Neural cell (in vitro differentiated cells): ENCODE data around the gene FAM200C. TPM values are rescaled to one million over a fixed set of nuclear protein-coding genes. Genes with fewer than 3 reads are reported as not detected.

Experiments
- H2AFZ ChIP-seq: fragments of 200-600, 300-800 bp; sonication (generic), shearing (Covaris generic); 2 replicates; pipeline ENCODE4 v1.6.0; 2014; ENCODE audit warnings: low read depth, mild to moderate bottlenecking, antibody characterized with exemption, low read length, moderate library complexity
- H3F3A ChIP-seq: fragments of 200-600 bp; shearing (Covaris generic); 2 replicates; pipeline ENCODE4 v1.6.1; 2016; ENCODE audit warnings: mild to moderate bottlenecking, moderate library complexity, mixed read lengths, antibody characterized with exemption, low read length; ENCODE audit not compliant: insufficient read depth, poor library complexity, severe bottlenecking
- H3K27ac ChIP-seq: fragments of 200-600, 300-800 bp; sonication (generic), shearing (Covaris generic); 2 replicates; pipeline ENCODE4 v1.5.1; 2014; ENCODE audit warnings: mild to moderate bottlenecking, low read length, moderate library complexity
- H3K27me3 ChIP-seq: fragments of 300-800, 200-600 bp; sonication (generic), shearing (Covaris generic); 2 replicates; pipeline ENCODE4 v1.6.0; 2014; ENCODE audit warnings: mild to moderate bottlenecking, low read depth, low read length, moderate library complexity; ENCODE audit not compliant: insufficient read depth
- H3K36me3 ChIP-seq: fragments of 300-800, 200-600 bp; sonication (generic), shearing (Covaris generic); 2 replicates; pipeline ENCODE4 v1.5.1; 2014; ENCODE audit warnings: mild to moderate bottlenecking, antibody characterized with exemption, low read length, moderate library complexity; ENCODE audit not compliant: insufficient read depth
- H3K4me2 ChIP-seq: fragments of 300-800, 200-600 bp; sonication (generic), shearing (Covaris generic); 2 replicates; pipeline ENCODE4 v1.6.0; 2014; ENCODE audit warnings: mild to moderate bottlenecking, low read length
- H3K4me3 ChIP-seq: fragments of 300-800, 200-600 bp; sonication (generic), shearing (Covaris generic); 2 replicates; pipeline ENCODE4 v1.5.1; 2014; ENCODE audit warnings: mild to moderate bottlenecking, low read length, moderate library complexity
- H3K79me2 ChIP-seq: fragments of 200-600 bp; shearing (Covaris generic); replicated peaks from 2 replicates; pipeline ENCODE4 v1.6.0; 2014; ENCODE audit warnings: mild to moderate bottlenecking, low read length, moderate library complexity; ENCODE audit not compliant: insufficient read depth
- H3K9ac ChIP-seq: fragments of 300-800, 200-600 bp; sonication (generic), shearing (Covaris generic); 2 replicates; pipeline ENCODE4 v1.6.1; 2016; ENCODE audit warnings: mild to moderate bottlenecking, low read length, mixed read lengths
- H3K9me2 ChIP-seq: fragments of 200-600 bp; shearing (Covaris generic); 2 replicates; pipeline ENCODE4 v1.6.1; 2016; ENCODE audit warnings: mild to moderate bottlenecking, low read length, mixed read lengths; ENCODE audit not compliant: insufficient read depth
- H3K9me3 ChIP-seq: fragments of 200-600, 300-800 bp; sonication (generic), shearing (Covaris generic); 2 replicates; pipeline ENCODE4 v1.6.1; 2016; ENCODE audit warnings: mild to moderate bottlenecking, mixed run types, low read length, moderate library complexity, mixed read lengths
- H4K20me1 ChIP-seq: fragments of 200-600 bp; shearing (Covaris generic); 2 replicates; pipeline ENCODE4 v1.6.1; 2016; ENCODE audit warnings: mild to moderate bottlenecking, mixed run types; ENCODE audit not compliant: insufficient read depth
- EP300 ChIP-seq: fragments of 450-650 bp; conservative IDR thresholded peaks from 2 replicates; pipeline ENCODE4 v1.6.1; 2014; ENCODE audit warnings: antibody characterized with exemption, mild to moderate bottlenecking, moderate library complexity; ENCODE audit not compliant: poor library complexity, severe bottlenecking
- EZH2 ChIP-seq: fragments of 200-600, 300-800 bp; shearing (Covaris generic), sonication (generic); IDR thresholded peaks from 2 replicates; pipeline ENCODE4 v1.6.1; 2014; ENCODE audit warnings: antibody characterized with exemption, low read length, borderline replicate concordance, mild to moderate bottlenecking; ENCODE audit not compliant: insufficient read depth, poor library complexity, severe bottlenecking
- MXI1 ChIP-seq: fragments of 450-650 bp; conservative IDR thresholded peaks from 2 replicates; pipeline ENCODE4 v1.6.1; 2014; ENCODE audit warnings: antibody characterized with exemption, mild to moderate bottlenecking; ENCODE audit not compliant: poor library complexity, severe bottlenecking
- POLR2AphosphoS5 ChIP-seq: IDR thresholded peaks from 2 replicates; pipeline ENCODE4 v1.6.1; 2012
- RAD21 ChIP-seq: fragments of 450-650 bp; conservative IDR thresholded peaks from 2 replicates; pipeline ENCODE4 v1.6.1; 2014; ENCODE audit warnings: antibody characterized with exemption, mild to moderate bottlenecking, moderate library complexity
- REST ChIP-seq: IDR thresholded peaks from 2 replicates; pipeline ENCODE4 v1.6.1; 2012; ENCODE audit warnings: borderline replicate concordance
- SMC3 ChIP-seq: fragments of 450-650 bp; conservative IDR thresholded peaks from 2 replicates; pipeline ENCODE4 v1.6.1; 2014; ENCODE audit warnings: antibody characterized with exemption, mild to moderate bottlenecking, moderate library complexity; ENCODE audit not compliant: poor library complexity
- TAF1 ChIP-seq: IDR thresholded peaks from 2 replicates; pipeline ENCODE4 v1.6.1; 2012; ENCODE audit warnings: low read depth
- polyA plus RNA-seq: library from polyadenylated mRNA; depleted of rRNA; stranded (reverse); fragments of >200 nt; gene quantifications from 2 replicates; pipeline ENCODE4 v1.2.3, GENCODE V29; 2014
- TF ChIP-seq, protein P1 (sequence below): fragments of 450-650 bp; IDR thresholded peaks from 2 replicates; pipeline ENCODE4 v1.5.1; 2014; ENCODE audit warnings: antibody characterized with exemption, mild to moderate bottlenecking, moderate library complexity; ENCODE audit not compliant: poor library complexity, severe bottlenecking

FAM200C gene
- polyA plus RNA-seq, 1 donor from 2014 or later = 21.6 TPM

GRCh38 chr5:160360310-160360709 is 39.5 kb downstream of the FAM200C start:
- H3K27me3 ChIP-seq = no peaks in the 10 kb centered on the region
- no peaks in the 10 kb centered on the region for H3K9me3 ChIP-seq
- no peaks in the 10 kb centered on the region for H3K36me3 ChIP-seq
- TF ChIP-seq REST (no peak), POLR2AphosphoS5 (no peak), SMC3 (no peak), RAD21 (no peak), TAF1 (no peak), EZH2 (no peak), MXI1 (no peak), EP300 (no peak)
- TF ChIP-seq, protein P1, sequence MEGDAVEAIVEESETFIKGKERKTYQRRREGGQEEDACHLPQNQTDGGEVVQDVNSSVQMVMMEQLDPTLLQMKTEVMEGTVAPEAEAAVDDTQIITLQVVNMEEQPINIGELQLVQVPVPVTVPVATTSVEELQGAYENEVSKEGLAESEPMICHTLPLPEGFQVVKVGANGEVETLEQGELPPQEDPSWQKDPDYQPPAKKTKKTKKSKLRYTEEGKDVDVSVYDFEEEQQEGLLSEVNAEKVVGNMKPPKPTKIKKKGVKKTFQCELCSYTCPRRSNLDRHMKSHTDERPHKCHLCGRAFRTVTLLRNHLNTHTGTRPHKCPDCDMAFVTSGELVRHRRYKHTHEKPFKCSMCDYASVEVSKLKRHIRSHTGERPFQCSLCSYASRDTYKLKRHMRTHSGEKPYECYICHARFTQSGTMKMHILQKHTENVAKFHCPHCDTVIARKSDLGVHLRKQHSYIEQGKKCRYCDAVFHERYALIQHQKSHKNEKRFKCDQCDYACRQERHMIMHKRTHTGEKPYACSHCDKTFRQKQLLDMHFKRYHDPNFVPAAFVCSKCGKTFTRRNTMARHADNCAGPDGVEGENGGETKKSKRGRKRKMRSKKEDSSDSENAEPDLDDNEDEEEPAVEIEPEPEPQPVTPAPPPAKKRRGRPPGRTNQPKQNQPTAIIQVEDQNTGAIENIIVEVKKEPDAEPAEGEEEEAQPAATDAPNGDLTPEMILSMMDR = no peak
- no peaks in the 10 kb centered on the region for H3K79me2 ChIP-seq
- H3K9me2 ChIP-seq = no peaks in the 10 kb centered on the region
- no peaks in the 10 kb centered on the region for H3F3A ChIP-seq
- H3K4me2 ChIP-seq = no peak overlapping the region
- no peaks in the 10 kb centered on the region for H4K20me1 ChIP-seq
- no peak overlapping the region for H3K27ac ChIP-seq
- no peak overlapping the region for H3K9ac ChIP-seq
- H3K4me3 ChIP-seq = no peak overlapping the region
- H2AFZ ChIP-seq = no peak overlapping the region

- Histone ChIP-seq H3F3A (no peaks in the 10 kb centered on the region), H3K4me3 (no peak overlapping the region), H3K36me3 (no peaks in the 10 kb centered on the region), H3K4me2 (no peak overlapping the region), H3K27ac (no peak overlapping the region), H4K20me1 (no peaks in the 10 kb centered on the region), H3K79me2 (no peaks in the 10 kb centered on the region), H2AFZ (no peak overlapping the region), H3K27me3 (no peaks in the 10 kb centered on the region), H3K9me3 (no peaks in the 10 kb centered on the region), H3K9me2 (no peaks in the 10 kb centered on the region), H3K9ac (no peak overlapping the region)
- no peak for TF ChIP-seq SMC3
- TF ChIP-seq POLR2AphosphoS5 = no peak
- TF ChIP-seq EZH2 = no peak
- TF ChIP-seq REST = no peak
- no peak for TF ChIP-seq EP300
- TF ChIP-seq TAF1 = no peak
- TF ChIP-seq, protein P1 = no peak
- no peak for TF ChIP-seq MXI1
- TF ChIP-seq RAD21 = no peak
These were observed 40.0 kb downstream of the FAM200C start for GRCh38 chr5:160359816-160360215.
